Stimulated activated CD8-positive, alpha-beta memory T cell treated with anti-CD3 and anti-CD28 coated beads, Interleukin-12 subunit alpha, Interleukin-12 subunit beta, amount 100 ng/mL, for 1 hour (primary cell): ENCODE data around the gene GPR108.

Experiments
- DNase-seq: peaks from one replicate; pipeline ENCODE4 v3.0.0-alpha.2; 2020; ENCODE audit warnings: low read depth

GPR108 gene

GRCh38 chr19:6737873-6738786 is 750 bp upstream of the GPR108 start:
- DNase-seq: peak; percentile 55

GRCh38 chr19:6736917-6737283 is 480 bp downstream of the GPR108 start:
- DNase-seq: no peak

- DNase-seq: no peak
Measured at GRCh38 chr19:6736169-6736916, 1.0 kb downstream of the GPR108 start.

- DNase-seq: no peak
Measured at GRCh38 chr19:6735181-6735911, 2.0 kb downstream of the GPR108 start.

- no peak for DNase-seq
Measured at GRCh38 chr19:6734096-6734696, 3.2 kb downstream of the GPR108 start.

GRCh38 chr19:6733338-6734095 is 3.9 kb downstream of the GPR108 start:
- no peak for DNase-seq

GRCh38 chr19:6732803-6733337 is 4.5 kb downstream of the GPR108 start:
- DNase-seq: no peak

GRCh38 chr19:6731822-6732221 is 5.6 kb downstream of the GPR108 start:
- DNase-seq: no peak

- DNase-seq: no peak
Measured at GRCh38 chr19:6730941-6731670, 6.3 kb downstream of the GPR108 start.

GRCh38 chr19:6730153-6730804 is 7.1 kb downstream of the GPR108 start:
- DNase-seq: no peak

- no peak for DNase-seq
Measured at GRCh38 chr19:6729573-6730152, 7.7 kb downstream of the GPR108 start.

- no peak for DNase-seq
Measured at GRCh38 chr19:6728346-6728745, 9.0 kb downstream of the GPR108 start.

- DNase-seq: no peak
Measured at GRCh38 chr19:6725513-6726231, 11.7 kb downstream of the GPR108 start.

- DNase-seq: no peak
Measured at GRCh38 chr19:6724631-6725492, 12.5 kb downstream of the GPR108 start.

GRCh38 chr19:6723738-6724137 is 13.6 kb downstream of the GPR108 start:
- DNase-seq: no peak

GRCh38 chr19:6723108-6723618 is 14.2 kb downstream of the GPR108 start:
- DNase-seq: no peak

- no peak for DNase-seq
Measured at GRCh38 chr19:6721773-6722172, 15.6 kb downstream of the GPR108 start.

- DNase-seq: no peak
Measured at GRCh38 chr19:6721138-6721474, 16.3 kb downstream of the GPR108 start.
